ENCODE results near the gene WIPF3.

Gene WIPF3

DNA sequence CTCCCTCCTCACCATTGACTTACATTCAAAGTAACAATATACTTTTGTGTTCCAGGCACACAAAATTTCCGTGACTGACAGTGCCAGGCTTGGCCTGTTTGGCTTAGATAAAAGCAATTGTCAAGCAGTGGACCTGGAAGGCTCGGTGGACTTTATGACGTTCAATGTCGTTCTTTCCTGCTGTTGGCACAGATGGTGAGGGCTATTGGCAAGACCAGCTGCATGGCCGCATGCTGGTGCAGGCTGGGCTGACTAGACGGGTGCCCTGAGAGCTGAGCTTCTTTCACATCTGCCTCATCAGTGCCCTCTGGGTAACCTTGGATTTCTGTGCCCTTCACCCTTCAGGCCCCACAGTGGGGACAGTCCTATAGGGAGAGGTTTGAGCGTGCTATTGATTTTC lies 45.2 kb downstream of the WIPF3 start:
- no peak for DNase-seq

DNA sequence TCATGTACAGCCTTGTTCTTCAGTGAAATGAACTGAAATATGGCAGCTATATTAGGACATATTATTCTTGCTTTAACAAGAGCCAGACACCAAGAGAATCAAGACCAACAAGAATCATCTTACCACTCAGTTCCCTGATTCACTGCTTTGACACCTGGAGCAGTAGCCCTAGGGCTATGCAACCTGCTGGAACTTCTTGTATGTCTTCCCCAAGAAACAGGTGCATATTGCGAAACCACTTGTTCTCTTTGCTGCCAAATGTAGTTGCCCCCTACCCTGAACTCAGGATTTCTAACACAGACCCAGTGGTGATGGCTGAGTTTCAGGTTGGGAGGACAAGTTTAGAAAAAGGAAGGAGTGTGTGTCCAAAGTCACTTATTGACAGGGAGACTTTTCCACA lies 46.1 kb downstream of the WIPF3 start:
- no peak for DNase-seq

DNA sequence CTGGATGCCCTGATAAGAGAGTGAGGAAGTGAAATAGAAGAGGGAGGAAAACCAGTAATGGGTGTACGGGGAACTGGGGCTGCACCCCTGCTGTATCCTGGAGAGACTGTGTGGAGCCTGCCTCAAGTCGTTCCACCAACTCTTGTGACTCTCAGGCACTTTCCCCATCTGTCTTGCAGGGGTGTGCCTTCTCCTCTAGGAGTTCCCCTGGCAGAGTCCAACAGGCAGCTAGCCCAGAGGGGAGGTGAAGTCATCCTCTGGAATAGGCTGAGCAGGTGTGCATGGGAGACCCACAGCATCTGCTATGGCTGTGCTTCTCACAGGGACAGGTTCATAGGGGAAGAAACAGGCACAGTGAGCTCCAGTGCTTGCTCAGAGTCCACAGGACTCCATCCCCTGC lies 46.8 kb downstream of the WIPF3 start:
- no peak for DNase-seq

DNA sequence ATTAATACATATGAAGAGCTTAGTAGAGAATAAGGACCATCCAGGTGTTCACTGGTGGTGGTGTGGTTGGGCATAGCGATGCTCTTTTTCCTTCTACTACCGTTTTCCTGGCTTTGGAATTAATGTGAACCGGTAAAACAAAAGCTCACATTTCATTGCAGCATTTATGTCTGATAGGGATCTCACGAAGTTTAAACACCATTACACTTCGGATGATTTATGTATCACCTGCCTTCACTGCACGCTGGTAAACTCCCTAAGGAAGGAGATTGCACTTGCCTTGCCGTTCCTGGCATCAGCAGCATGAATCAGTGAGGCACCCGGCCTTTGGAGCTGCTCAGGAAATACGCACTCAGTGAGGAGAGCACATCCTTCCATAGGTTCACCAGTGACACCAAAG lies 47.5 kb downstream of the WIPF3 start:
- DNase-seq, result no peak

DNA sequence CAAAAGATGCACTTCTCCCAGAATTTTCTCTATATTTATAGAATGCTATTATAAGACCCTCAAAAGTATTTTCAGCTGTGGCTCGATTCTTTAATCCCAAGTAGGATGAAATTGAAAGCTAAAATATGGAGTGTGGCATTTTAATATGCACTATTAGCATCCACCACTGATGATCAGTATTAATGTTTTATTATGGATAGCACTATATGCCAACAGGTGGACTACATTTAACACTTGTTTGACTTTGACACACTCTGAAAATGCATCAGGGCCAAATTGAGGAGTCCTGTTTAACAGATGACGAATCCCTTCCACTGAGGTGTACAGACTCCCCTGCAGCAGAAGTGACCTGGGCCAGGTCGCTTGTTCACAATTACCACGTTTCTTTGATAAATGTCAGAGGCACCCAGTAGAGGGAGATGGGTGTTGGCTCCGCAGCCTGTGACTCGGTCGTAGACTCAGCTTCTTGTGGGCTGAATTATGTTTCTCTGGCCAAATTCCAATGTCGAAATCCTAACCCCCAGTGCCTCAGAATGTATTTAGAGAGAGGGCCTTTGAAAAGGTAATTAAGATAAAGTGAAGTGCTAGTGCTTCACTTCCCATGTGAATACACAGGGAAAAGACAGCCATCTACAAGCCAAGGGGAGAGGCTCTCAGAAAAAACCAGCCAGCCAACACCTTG lies 48.1 kb downstream of the WIPF3 start:
- no peak for DNase-seq

DNA sequence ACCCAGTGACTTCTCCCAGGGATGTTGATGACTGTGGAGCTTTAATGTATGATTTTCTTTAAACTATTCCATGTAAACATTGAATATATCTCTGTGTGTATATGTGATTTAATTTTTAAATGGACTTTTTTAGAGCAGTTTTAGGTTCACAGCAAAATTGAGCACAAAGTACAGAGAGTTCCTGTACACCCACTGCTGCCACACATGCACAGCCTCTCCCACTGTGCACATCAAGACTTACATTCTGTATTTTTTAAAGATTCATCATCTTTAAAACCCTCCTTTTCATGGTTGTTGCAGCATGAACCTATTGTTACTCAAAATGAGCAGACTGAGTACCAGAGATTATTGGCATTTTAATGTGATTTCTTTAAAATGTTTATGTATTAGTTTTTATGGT lies 51.3 kb downstream of the WIPF3 start:
- no peak for DNase-seq

DNA sequence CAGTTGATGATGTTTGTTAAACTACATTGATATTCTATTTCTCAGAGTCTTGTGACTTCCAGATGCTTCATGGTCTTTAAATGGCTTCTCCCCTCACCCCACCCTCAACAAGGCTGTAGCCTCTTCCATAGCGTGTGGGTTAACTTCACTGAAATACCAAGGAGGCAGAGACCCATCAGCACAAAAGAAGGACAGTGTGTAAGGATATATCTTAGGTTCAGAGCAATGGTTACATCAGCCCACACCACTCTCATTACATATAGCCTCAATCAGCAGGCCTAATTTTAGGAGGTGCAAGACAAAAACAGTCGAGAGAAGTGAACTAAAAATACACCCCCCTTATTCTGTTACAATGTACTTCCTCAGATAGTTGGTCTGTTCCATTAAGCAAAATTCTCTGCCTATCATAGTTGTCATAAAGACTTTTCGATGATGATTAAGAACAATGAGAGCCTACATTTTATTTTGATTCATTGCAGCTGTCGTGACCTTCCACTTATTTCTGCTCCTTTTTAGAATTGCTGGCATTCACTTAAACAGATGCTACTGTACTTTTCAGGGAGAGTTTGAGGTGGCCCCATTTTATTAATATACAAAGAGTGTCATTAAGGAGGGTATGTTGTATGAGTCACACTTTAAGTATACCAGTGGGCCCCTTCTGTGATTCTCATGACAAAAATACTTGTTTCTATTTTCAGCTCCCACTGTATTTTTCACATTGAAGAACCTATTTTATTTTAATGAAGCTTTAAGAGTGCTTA lies 52.1 kb downstream of the WIPF3 start:
- no peak for DNase-seq

DNA sequence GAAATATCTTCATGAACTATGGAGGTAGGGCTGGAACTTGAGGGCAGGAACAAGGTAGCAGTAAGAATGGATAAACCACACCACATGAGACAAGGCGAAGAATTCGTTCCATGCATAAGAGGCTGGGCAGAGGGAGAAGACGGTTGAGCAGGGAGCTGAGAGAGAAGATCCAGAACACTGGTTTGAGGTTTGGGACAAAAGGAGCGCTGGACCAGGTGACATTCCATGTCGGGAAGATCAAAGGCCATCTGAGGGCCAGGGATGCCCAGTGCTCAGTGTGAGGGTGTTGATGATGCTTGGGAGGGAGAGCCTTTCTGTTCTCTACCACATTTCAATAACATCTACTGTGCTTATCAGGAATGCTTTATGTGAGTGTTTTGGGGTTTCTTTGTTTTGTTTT lies 52.8 kb downstream of the WIPF3 start:
- DNase-seq, result no peak

DNA sequence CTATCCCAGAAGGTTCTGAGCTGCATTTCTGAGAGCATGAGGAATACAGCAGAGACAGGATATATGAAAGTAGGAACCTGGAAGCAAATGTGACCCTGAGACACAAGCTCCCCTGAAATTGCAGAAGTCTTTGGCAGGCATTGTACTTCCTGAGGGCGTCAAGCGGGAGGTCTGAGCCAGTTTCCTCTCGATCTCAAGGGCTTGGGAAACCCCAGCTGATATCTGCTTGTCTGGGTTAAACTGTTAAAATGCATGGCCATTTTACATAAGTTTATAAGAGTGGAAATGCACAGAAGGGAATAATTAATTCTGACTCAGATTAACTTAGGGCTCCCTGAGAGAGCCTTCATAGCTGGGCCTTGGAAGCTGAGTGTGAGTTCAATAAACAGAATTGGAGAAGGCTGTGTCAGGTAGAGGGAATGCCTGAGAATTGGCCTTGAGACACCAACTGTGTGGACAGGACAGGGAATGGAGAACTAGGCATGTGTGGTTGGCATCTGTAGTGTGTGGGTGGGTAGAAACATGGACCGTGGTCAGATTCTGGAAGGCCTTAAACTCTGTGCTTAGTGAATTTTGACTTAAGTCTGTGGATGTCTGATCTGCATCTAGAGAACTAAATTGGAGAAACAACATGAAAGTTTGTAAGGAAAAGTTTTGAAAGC lies 53.3 kb downstream of the WIPF3 start:
- no peak for DNase-seq

DNA sequence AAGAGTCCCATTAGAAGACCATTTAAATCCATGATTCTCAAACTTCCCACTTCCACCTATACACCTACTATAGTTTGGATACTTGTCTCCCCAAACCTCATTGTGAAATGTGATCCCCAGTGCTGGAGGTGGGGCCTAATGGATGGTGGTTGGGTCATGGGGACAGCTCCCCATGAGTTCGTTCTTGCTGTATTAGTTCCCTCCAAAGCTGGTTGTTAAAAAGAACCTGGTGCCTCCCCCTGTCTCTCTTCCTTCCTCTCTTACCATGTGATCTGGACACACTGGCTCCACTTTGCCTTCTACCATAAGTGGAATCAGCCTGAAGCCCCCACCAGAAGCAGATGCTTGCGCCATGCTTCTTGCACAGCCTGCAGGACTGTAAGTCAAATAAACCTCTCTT lies 53.9 kb downstream of the WIPF3 start:
- no peak for DNase-seq

DNA sequence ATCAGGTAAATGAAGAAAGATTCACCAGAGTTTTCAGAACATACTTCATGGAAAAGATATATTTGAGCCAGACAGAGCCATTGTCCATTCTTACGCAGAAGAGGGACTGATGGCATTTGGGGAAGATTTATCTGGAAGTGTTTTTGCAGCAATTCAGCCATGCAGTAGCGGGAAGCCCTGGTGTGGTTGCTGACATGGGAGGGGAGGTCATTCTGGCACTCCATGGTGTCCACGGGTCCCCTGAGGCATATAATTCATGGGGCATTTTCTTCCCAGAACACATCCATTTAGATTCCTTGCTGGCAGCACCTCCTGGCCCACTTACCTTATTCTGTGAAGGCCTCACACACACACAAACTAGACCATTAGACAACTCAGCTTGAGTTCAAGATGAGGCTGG lies 55.6 kb downstream of the WIPF3 start:
- no peak for DNase-seq

DNA sequence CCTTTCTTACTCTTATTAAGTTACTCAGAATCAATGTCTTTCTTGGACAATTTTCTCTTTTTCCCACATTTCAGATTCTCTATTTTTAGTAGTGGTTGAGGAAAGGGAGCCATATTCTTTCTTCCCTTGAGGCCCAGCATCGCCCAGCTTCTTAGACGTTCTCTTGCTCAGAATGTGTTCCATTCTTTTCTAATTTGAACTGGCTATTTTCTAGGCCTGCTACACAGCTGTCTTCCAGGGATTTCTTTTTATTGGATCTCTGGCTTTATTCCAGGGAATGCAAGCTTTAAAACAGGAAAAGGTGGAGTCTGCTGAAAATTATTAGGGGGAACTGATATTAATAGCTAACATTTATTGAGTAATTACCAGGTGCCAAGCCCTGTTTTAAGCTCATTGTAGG lies 58.3 kb downstream of the WIPF3 start:
- DNase-seq, result no peak

DNA sequence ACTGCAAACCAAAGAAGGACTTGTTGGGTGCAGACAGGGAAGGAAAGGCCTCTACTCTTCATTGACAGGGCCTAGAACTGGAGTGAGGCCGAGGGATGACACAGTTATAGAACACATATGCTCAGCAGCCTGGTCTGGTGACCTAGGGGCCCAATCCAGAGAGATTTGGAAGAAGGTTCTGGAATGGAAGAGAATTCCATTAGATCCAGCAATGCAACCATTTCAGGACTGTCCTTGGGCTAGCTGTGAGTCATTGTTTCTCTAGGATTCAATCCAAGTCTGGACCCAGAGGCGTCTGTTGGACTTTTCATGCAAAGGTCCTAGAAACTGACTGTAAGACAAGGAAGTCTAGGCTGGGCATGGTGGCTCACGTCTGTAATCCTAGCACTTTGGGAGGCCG lies 59.2 kb downstream of the WIPF3 start:
- DNase-seq, result no peak

DNA sequence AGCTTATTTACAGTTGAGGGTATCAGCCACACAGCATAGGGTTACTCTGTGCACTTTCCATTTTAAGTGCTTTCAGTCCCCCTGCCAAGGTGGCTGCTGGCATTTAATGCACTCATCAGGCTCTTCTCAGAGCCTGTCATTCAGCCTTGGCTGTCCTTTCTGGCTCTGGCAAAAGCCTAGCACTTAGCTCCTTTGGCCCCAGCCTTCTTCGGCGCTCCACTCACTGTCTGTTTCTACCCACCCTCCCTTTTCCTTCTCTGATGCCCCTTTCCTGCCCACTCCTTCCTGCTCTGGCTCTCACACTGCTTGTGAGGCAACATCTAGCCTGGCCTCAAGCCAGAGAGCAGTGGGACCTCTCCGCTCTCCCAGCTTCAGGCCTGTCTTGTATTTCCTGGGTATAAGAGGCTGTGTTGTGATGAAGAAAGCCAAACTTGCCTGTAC lies 60.2 kb downstream of the WIPF3 start:
- DNase-seq, result no peak

DNA sequence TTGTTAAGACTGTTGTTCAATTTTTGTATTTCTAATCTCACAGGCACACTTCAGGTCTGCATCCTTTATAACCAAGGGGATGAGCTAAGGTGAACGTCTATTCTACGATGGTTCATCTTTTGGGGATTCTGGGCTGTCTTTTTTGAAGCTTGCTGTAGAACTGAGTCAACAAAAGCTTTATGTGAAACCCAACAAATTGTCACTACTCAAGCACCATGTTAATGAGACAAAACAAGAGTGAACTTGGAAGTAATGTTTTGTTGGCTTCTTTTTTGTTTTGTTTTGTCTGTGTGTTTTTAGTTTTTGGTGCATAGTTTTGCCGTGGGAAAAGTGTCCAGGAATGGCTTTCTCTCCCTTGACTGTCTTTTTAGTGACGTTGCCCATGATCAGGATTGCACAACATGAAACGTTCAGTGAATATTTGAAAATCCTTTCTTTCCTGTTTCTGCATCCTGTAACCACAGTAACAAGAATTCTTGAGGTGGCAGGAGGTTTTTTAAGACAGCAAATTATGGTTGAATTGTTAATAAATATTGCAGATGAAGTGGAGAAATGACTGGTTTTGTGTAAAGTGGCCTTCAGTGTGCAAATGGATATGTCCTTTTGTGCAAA lies 65.6 kb downstream of the WIPF3 start:
- no peak for DNase-seq

DNA sequence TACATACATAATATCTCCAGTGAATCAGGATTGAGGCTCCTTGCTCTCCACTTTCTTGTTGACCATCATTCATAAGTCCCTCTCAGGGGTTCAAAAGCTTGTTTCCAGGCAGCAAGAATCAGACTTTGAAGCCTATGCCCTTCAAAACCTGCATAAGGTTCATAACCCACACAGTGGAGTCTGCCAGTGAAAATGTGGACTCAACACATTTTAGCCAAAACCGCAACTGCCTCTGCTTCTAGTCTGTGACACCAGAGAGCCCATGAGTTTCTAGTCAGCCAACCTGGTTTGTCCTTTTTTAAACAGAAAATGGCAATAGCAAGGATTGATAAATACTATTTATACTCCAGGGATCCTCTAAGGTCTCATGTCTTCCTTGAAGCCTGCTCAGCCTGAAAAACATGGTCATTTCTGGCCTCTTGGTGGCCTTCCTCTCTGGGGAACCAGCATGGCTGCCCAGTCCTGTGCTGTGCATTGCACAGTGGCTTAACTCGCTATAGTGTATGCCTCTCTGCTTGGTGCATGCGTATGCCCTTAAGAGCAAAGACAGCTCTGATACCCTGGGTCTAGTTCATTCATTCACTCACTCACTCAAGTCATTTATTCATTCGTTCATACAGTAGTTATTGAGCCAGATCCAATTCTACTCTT lies 67.5 kb downstream of the WIPF3 start:
- no peak for DNase-seq

DNA sequence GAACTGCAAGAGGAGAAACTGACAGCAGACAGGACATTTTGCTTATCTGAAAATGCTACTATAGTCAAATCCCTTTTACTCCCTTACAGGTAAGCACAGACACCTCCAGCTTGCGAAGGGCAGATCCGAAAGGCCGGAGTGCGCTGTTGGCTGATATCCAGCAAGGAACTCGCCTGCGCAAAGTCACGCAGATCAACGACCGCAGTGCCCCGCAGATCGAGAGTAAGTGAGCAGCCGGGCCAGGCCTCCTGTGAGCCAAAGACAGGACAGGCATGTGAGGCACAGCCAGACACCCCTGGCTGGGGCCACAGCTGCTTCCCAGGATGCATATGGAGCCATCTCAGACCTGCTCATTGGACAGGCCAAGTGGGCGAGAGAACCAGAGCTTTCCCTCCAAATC lies 69.4 kb downstream of the WIPF3 start:
- no peak for DNase-seq

DNA sequence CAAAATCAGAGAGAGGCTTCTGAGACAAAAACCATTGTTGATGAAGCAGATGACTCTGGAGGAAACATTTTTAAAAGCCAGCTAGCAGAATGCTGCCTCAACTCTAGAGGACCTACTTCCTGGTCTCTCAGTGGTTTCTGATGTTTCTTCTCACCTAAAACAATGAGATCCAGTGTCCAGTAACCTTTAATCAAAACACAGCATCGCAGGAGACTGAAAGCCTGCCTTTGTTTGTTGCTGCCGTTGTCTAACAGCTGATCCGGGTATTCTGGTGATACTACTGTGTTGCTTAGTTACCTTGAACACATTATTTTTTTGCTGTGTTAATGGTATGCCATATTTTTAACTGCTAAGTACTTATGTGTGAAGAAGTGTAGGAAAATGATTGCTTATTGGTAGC lies 70.9 kb downstream of the WIPF3 start:
- no peak for DNase-seq

DNA sequence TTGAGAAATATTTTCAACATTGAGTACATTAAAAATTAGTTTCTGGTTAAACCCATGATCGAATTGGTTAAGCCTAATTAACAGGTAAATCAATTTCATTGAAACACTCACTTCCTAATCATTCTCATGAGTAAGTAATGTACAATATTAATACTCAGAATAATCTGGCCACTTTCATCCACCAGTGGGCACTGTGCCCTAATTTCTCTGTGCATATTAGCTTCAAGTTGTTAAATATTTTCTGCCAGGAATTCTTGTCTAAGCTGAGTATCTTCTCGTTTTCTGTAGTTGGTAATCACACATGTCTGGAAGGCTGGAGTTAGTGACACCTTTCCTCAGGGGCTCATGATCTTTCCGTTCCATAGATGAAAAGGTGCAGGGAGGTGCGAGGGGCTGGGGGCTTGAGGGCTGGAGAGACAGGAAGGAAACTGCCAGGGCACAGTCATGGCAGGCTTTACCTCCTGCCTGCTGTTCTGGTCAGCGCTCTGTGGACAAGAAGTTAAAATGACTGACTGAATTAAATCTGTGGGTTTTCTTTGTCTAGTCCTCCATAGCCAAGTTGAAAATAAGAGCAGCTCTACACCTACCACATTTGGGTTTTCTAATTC lies 71.9 kb downstream of the WIPF3 start:
- no peak for DNase-seq

DNA sequence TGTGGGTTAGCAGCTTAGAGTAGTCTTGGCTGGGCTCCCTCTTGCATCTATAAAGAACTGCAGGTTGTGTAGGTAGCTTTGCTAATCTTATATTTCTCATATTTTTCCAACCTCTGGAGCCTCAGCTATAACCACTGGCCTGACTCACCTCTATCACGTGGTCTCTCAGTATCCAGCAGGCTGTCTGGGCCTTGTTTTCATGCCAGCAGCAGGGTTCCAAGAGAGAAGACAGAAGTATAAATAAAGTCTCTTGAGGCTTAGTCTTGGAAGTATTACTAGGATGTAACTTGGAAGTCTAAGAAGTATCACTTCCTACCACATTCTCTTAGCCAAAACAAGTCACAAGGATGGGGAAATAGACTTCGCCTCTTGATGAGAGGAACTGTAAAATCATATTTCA lies 73.3 kb downstream of the WIPF3 start:
- no peak for DNase-seq

DNA sequence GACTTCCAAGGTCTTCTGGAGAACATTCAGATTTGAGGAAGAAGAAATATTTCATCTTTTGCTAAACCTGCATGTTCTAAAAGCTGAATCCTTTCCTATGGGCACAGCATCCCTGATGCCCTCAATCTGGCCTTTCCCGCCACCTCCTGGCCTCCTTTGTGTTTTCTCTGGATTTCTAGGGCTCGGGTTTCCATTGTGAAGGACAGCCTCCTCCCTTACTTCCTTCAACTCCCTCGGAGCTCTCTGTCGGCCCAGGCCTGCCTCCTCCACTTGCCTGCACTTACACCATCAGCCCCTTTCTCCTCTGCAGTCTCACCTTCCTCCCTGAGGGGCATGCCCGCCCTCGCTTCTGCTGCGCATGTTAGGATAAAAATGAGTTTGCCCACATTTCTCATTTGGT lies 75.4 kb downstream of the WIPF3 start:
- DNase-seq, result no peak

DNA sequence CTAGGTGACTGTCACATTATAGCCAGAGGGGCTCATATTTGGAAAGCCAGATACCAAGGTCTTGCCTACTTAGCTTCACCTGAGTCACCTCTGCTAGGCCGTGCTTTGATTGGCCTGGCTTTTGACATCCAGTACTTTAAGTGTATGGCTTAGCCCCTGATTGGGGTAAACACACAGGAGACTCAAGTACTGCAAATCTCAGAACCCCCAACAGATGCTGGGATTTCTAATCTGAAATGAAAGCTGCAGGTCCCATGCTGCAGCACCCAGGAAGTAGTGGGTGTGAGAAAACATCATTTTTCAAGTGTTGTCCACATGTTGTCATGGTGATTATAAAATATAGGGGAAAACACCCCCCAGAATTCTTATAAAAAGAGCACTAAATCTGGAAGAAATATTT lies 76.2 kb downstream of the WIPF3 start:
- no peak for DNase-seq

Data from activated gamma-delta T cell (primary cell).